Transverse colon (tissue), 4 donors: ENCODE measurements around the gene PIANP. TPM values are rescaled to one million over a fixed set of nuclear protein-coding genes. Genes with fewer than 3 reads are reported as not detected.

ENCODE experiments used
- DNase-seq: peaks from one replicate; pipeline ENCODE4 v3.0.0-alpha.2; 2019
- H3K27ac ChIP-seq, 4 donors: fragments of 200-600 bp; sonication (generic); 2 replicates each; pipeline ENCODE4 v1.5.1; 2016 to 2018; ENCODE audit warnings: inconsistent platforms in 4 of 4
- H3K27me3 ChIP-seq: fragments of 200-600 bp; sonication (generic); 2 replicates; pipeline ENCODE4 v1.5.1; 2017; ENCODE audit warnings: inconsistent platforms
- H3K36me3 ChIP-seq, 4 donors: fragments of 200-600 bp; sonication (generic); 2 replicates each; pipeline ENCODE4 v1.5.1; 2017 to 2019; ENCODE audit warnings: inconsistent platforms in 4 of 4
- H3K4me1 ChIP-seq, 4 donors: fragments of 200-600 bp; sonication (generic); 2 replicates each; pipeline ENCODE4 v1.5.1; 2017 to 2020; ENCODE audit warnings: inconsistent platforms in 4 of 4
- H3K4me3 ChIP-seq, 4 donors: fragments of 200-600 bp; sonication (generic); 1 replicate in 1 of 4; 2 replicates in 3 of 4; pipeline versions ENCODE4 v1.5.1 to v1.6.1; 2017 to 2019; ENCODE audit warnings: inconsistent platforms in 4 of 4
- H3K9me3 ChIP-seq, 2 donors: fragments of 200-600 bp; sonication (generic); 2 replicates each; pipeline ENCODE4 v1.5.1; 2017 to 2019; ENCODE audit warnings: inconsistent platforms in 2 of 2
- EP300 ChIP-seq: sonication (generic); formaldehyde crosslinking; IDR thresholded peaks from one replicate; pipeline ENCODE4 v1.6.1; 2017; ENCODE audit warnings: antibody characterized with exemption, low read depth
- POLR2A ChIP-seq: fragments of 450-650 bp; IDR thresholded peaks from one replicate; pipeline ENCODE4 v1.6.1; 2016; ENCODE audit warnings: antibody characterized with exemption, mild to moderate bottlenecking, moderate library complexity
- POLR2AphosphoS5 ChIP-seq, 3 donors: sonication (generic); formaldehyde crosslinking; IDR thresholded peaks; one replicate each; pipeline ENCODE4 v1.6.1; 2016; ENCODE audit warnings: antibody characterized with exemption in 3 of 3
- WGBS, 2 donors: methylation state at CpG; one replicate each; pipeline ENCODE4 v1.1.5; 2018; ENCODE audit warnings: low coverage in 1 of 2; 5-methylcytosine and 5-hydroxymethylcytosine counted together
- in situ Hi-C, 4 donors: fragments of 200-750 bp; cut with MboI; loops; one replicate each; pipeline versions ENCODE4 v1.15.0 to v1.15.1; 2017; ENCODE audit warnings: low sequenced_read_pairs in 3 of 4, low pct_ligation_motif_present in 1 of 4, low pct_unique_long_range_greater_than_20kb in 1 of 4
- intact Hi-C: fragments of 100-400 bp; cut with DNase I; formaldehyde crosslinking; loops from one replicate; pipeline ENCODE4 v1.15.1; 2023; ENCODE audit warnings: low total_unique reads
- total RNA-seq, 4 donors: library from RNA; depleted of rRNA; stranded (reverse); fragments of >200 nt; gene quantifications; one replicate each; pipeline ENCODE4 v1.1.0, GENCODE V29; 2016
- TF ChIP-seq, protein P1 (sequence below), 5 experiments: fragments of 200-600 bp in 3 of 5; fragments of 450-650 bp in 2 of 5; sonication (generic) in 3 of 5; IDR thresholded peaks; 1 replicate in 2 of 5; 2 replicates in 3 of 5; pipeline ENCODE4 v1.5.1; 2016 to 2017; ENCODE audit warnings: antibody characterized with exemption in 5 of 5, inconsistent platforms in 3 of 5, mild to moderate bottlenecking in 2 of 5, moderate library complexity in 1 of 5

PIANP gene
- total RNA-seq, 4 donors from 2014 or later, result 0.64 TPM; not detected in 3

DNA sequence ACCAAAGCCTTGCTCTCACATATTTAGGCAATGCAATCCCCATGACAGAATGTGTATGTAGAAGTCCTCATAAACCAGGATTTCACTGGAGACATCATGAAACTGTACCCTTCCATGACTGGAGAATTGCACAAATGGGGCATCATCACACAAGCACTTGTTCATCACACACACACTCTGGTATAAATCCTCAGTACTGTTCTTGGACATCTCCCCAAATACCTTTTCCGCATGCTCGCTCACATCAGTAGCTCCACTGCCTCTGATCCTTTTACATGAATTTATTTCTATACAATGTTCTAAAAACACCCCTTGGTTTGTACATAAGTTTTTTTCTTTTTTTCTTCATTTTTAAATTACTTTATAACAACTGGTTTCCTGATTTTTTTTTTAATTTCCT is 34.4 kb downstream of the PIANP start:
- H3K27ac ChIP-seq, result no peak overlapping the region
- intact Hi-C loops, result loop anchor here (10.0 kb wide), 1 partner anchor 51 kb away; no protein-coding TSS in a partner anchor
- H3K9me3 ChIP-seq, result no peaks in the 10 kb centered on the region
- in situ Hi-C loops, result no loop called here
- H3K4me1 ChIP-seq, result peaks cover 8 to 11% (median 9%) of the 10 kb centered on the region in 4 donors
- 94 to 97% methylated on average over 2 of the region's 2 CpGs for WGBS, 2 donors
- no peak overlapping the region for H3K4me3 ChIP-seq
- TF ChIP-seq EP300, result no peak
- no peak for TF ChIP-seq POLR2AphosphoS5 (IDR thresholded peaks at IDR 0.05)
- TF ChIP-seq, protein P1, sequence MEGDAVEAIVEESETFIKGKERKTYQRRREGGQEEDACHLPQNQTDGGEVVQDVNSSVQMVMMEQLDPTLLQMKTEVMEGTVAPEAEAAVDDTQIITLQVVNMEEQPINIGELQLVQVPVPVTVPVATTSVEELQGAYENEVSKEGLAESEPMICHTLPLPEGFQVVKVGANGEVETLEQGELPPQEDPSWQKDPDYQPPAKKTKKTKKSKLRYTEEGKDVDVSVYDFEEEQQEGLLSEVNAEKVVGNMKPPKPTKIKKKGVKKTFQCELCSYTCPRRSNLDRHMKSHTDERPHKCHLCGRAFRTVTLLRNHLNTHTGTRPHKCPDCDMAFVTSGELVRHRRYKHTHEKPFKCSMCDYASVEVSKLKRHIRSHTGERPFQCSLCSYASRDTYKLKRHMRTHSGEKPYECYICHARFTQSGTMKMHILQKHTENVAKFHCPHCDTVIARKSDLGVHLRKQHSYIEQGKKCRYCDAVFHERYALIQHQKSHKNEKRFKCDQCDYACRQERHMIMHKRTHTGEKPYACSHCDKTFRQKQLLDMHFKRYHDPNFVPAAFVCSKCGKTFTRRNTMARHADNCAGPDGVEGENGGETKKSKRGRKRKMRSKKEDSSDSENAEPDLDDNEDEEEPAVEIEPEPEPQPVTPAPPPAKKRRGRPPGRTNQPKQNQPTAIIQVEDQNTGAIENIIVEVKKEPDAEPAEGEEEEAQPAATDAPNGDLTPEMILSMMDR (IDR thresholded peaks at IDR 0.05), result no peak
- TF ChIP-seq POLR2A, result no peak
- DNase-seq, result no peak
- H3K27me3 ChIP-seq, result no peaks in the 10 kb centered on the region
- peaks cover 0 to 39% (median 19%) of the 10 kb centered on the region in 4 donors for H3K36me3 ChIP-seq

DNA sequence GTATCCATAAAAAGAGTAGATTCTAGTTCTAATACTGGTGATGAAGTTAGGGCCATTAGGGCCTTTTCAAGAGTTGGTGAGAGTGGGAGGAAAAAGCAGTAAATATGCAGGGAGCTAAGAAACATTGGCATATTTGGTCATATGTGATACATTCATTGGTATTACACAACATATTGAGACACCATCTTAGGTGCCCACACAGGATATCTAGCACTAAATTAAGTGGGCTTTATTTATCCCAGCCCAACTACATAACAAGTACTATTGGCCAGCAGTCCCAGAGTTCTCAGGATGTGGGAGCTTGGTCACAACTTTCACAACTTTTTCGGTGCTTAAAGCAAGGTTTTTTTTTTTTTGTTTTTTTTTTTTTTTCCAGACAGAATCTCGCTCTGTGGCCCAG is 35.7 kb downstream of the PIANP start:
- Histone ChIP-seq H3K4me3 (no peak overlapping the region), H3K27ac (no peak overlapping the region), H3K4me1 (peaks cover 8 to 14% (median 9%) of the 10 kb centered on the region in 4 donors), H3K9me3 (no peaks in the 10 kb centered on the region), H3K36me3 (peaks cover 0 to 26% (median 13%) of the 10 kb centered on the region in 4 donors), H3K27me3 (no peaks in the 10 kb centered on the region)
- no peak for DNase-seq
- TF ChIP-seq, protein P1 (IDR thresholded peaks at IDR 0.05), result no peak
- TF ChIP-seq EP300 (no peak), POLR2A (no peak), POLR2AphosphoS5 (IDR thresholded peaks at IDR 0.05) (no peak)
- in situ Hi-C loops (no loop called here), intact Hi-C loops (loop anchor here (10.0 kb wide), 1 partner anchor 50 kb away; no protein-coding TSS in a partner anchor)
- WGBS, 2 donors, result 80 to 92% methylated on average over 2 of the region's 2 CpGs

DNA sequence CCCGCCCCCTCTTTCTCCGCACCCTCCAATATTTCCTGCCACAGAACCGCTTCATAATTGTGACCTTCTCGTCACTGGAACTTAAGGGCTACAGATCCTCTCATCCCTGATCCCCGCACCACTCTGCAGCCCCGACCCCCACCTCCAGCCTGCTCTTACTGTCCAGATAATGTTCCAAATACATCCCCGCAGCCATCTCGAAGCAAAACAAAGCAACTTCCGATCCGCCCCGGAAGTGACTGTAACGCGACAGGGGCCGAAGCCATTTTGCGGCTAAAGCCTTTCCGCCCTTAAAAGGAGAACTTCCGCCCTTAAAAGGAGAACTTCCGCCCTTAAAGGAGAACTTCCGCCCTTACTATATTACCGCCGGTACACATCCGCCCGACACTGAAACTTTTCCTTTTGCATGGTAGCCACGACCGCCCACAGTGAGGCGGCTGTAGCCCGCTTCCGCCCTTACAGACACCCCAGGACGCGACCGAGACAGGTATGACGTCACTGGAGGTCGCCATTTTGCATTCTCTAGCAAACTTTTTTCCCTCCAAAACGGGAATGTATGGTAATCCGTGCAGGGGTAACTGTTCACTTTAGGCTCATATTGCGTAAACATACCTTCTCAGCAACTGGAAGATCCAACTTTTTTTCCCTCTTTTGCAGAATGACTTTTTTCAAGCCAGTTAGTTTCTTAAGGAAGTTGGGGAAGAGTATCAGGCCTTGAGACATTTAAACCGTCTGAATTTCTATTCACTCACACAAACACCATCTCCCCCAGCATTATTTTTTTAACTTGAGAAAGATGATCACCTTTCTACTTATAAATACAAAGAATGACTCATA is 37.5 kb downstream of the PIANP start, which contains the start of gene ING4:
TSS of gene ING4 (minus strand) at position 214 of the 837 bp plus-strand sequence. CDS start at position 196, 18 bp downstream.
- Histone ChIP-seq H3K9me3 (no peaks in the 10 kb centered on the region), H3K27ac (peak within 1 kb of the TSS; percentile 77 to 88 (median 84)), H3K4me3 (peak within 1 kb of the TSS; percentile 23 to 72 (median 54)), H3K27me3 (no peaks in the 10 kb centered on the region), H3K4me1 (peaks cover 8 to 14% (median 9%) of the 10 kb centered on the region in 4 donors), H3K36me3 (peaks cover 0 to 11% (median 4%) of the 10 kb centered on the region in 4 donors)
- intact Hi-C loops (loop anchor here (10.0 kb wide), 1 partner anchor 48 kb away; no protein-coding TSS in a partner anchor), in situ Hi-C loops (no loop called here)
- WGBS, 2 donors, result 3 to 8% methylated on average over 9 to 37 of the region's 37 CpGs
- TF ChIP-seq, protein P1 (IDR thresholded peaks at IDR 0.05), result peak in 1 of 5 experiments; percentile 29
- TF ChIP-seq EP300 (peak; percentile 25), POLR2AphosphoS5 (IDR thresholded peaks at IDR 0.05) (peak; percentile 19 to 81 (median 72)), POLR2A (peak; percentile 46)
- DNase-seq, result peak; percentile 98

DNA sequence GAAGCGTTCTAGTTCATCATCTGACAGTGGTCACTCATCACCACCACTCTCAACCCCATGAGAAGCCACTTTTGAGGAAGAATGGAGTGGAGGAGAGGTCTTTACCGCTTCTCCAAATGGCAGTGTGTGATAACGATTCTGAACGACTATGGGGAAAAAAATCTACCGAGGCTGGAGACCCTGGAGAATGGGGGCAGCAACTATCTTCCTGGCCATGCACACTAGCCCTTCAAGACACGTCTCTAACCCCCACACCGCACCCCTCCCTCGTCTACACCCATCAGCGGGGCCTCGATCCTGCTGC is 38.1 kb downstream of the PIANP start:
- in situ Hi-C loops, result no loop called here
- intact Hi-C loops, result loop anchor here (10.0 kb wide), 1 partner anchor 48 kb away; no protein-coding TSS in a partner anchor

More for the DNA sequence above, 38.1 kb downstream of the PIANP start:
- H3K4me1 ChIP-seq, result peaks cover 8 to 14% (median 9%) of the 10 kb centered on the region in 4 donors
- no peaks in the 10 kb centered on the region for H3K9me3 ChIP-seq
- H3K4me3 ChIP-seq, result peak overlapping the region; percentile 23 to 72 (median 54)
- no peaks in the 10 kb centered on the region for H3K27me3 ChIP-seq
- 0 to 1% methylated on average over 9 to 10 of the region's 10 CpGs for WGBS, 2 donors
- TF ChIP-seq POLR2AphosphoS5 (IDR thresholded peaks at IDR 0.05), result no peak
- TF ChIP-seq POLR2A, result no peak
- no peak for TF ChIP-seq EP300
- TF ChIP-seq, protein P1 (IDR thresholded peaks at IDR 0.05), result no peak
- H3K27ac ChIP-seq, result peak overlapping the region; percentile 77 to 85 (median 84)
- H3K36me3 ChIP-seq, result peaks cover 0 to 6% (median 3%) of the 10 kb centered on the region in 4 donors
- no peak for DNase-seq
